ENCODE data around the gene KISS1R.

DNA sequence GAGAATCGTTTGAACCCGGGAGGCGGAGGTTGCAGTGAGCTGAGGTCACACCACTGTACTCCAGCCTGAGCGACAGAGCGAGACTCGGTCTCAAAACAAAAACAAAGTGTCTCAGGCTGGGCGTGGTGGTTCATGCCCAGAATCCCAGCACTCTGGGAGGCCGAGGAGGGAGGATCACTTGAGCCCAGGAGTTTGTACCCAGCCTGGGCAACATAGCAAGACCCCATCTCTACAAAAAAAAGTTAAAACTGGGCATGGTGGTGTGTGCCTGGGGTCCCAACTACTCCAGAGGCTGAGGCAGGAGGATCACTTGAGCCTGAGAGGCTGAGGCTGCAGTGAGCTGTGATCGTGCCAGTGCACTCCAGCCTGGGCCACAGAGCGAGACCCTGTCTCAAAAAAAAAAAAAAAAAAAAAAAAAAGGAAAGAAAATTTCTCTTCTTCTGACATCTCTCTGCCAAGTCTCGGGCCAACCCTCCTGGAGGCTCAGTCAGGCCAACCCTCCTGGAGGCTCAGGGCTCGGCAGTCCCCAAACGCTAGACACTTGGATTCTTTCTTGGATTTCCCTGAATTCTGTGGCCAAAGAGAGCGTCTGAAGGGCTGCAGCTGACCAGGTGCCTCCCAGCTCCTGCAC is 35.0 kb downstream of the KISS1R start:
- TF ChIP-seq, protein P1, sequence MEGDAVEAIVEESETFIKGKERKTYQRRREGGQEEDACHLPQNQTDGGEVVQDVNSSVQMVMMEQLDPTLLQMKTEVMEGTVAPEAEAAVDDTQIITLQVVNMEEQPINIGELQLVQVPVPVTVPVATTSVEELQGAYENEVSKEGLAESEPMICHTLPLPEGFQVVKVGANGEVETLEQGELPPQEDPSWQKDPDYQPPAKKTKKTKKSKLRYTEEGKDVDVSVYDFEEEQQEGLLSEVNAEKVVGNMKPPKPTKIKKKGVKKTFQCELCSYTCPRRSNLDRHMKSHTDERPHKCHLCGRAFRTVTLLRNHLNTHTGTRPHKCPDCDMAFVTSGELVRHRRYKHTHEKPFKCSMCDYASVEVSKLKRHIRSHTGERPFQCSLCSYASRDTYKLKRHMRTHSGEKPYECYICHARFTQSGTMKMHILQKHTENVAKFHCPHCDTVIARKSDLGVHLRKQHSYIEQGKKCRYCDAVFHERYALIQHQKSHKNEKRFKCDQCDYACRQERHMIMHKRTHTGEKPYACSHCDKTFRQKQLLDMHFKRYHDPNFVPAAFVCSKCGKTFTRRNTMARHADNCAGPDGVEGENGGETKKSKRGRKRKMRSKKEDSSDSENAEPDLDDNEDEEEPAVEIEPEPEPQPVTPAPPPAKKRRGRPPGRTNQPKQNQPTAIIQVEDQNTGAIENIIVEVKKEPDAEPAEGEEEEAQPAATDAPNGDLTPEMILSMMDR (conservative IDR thresholded peaks at IDR 0.05 in 1 of 2, IDR thresholded peaks at IDR 0.05 in 1 of 2; ENCODE audit: extremely low read depth in 1 of 2, insufficient read depth in 1 of 2, low read depth in 1 of 2, low read length in 2 of 2): no peak
- TF ChIP-seq EZH2 (IDR thresholded peaks at IDR 0.05; ENCODE audit: borderline replicate concordance, low read length): no peak
